ENCODE data around the gene EFNB2. TPM values are rescaled to one million over a fixed set of nuclear protein-coding genes. Genes with fewer than 3 reads are reported as not detected.

EFNB2 gene
- total RNA-seq, 2 donors from 2014 or later: 27.2 to 45.2 TPM

- no peak overlapping the region for H3K4me3 ChIP-seq
- no peak overlapping the region for H3K27ac ChIP-seq
- DNase-seq (ENCODE audit: low spot score): no peak
- peaks cover 31 to 58% of the 10 kb centered on the region in 2 donors for H3K4me1 ChIP-seq (ENCODE audit: control insufficient read depth in 1 of 2, low read depth in 2 of 2)
- no peaks in the 10 kb centered on the region for H3K27me3 ChIP-seq (replicated peaks; ENCODE audit: insufficient read depth)
- TF ChIP-seq, protein P1, sequence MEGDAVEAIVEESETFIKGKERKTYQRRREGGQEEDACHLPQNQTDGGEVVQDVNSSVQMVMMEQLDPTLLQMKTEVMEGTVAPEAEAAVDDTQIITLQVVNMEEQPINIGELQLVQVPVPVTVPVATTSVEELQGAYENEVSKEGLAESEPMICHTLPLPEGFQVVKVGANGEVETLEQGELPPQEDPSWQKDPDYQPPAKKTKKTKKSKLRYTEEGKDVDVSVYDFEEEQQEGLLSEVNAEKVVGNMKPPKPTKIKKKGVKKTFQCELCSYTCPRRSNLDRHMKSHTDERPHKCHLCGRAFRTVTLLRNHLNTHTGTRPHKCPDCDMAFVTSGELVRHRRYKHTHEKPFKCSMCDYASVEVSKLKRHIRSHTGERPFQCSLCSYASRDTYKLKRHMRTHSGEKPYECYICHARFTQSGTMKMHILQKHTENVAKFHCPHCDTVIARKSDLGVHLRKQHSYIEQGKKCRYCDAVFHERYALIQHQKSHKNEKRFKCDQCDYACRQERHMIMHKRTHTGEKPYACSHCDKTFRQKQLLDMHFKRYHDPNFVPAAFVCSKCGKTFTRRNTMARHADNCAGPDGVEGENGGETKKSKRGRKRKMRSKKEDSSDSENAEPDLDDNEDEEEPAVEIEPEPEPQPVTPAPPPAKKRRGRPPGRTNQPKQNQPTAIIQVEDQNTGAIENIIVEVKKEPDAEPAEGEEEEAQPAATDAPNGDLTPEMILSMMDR (IDR thresholded peaks at IDR 0.05): no peak
- H3K36me3 ChIP-seq: peaks cover 33% of the 10 kb centered on the region
- no peak for ATAC-seq (ENCODE audit: insufficient number of reproducible peaks, low FRiP score, low read depth)
- no peaks in the 10 kb centered on the region for H3K9me3 ChIP-seq
These were observed 23.1 kb upstream of the EFNB2 start for GRCh38 chr13:106558527-106558926.

- H3K27ac ChIP-seq: no peak overlapping the region
- ATAC-seq (ENCODE audit: insufficient number of reproducible peaks, low FRiP score, low read depth) (no peak), DNase-seq (ENCODE audit: low spot score) (no peak)
- peaks cover 35% of the 10 kb centered on the region for H3K36me3 ChIP-seq
- H3K27me3 ChIP-seq (replicated peaks; ENCODE audit: insufficient read depth): no peaks in the 10 kb centered on the region
- TF ChIP-seq, protein P1 (IDR thresholded peaks at IDR 0.05): no peak
- H3K4me1 ChIP-seq (ENCODE audit: control insufficient read depth in 1 of 2, low read depth in 2 of 2): peaks cover 20 to 50% of the 10 kb centered on the region in 2 donors
- H3K9me3 ChIP-seq: no peaks in the 10 kb centered on the region
- no peak overlapping the region for H3K4me3 ChIP-seq
These were observed 20.3 kb upstream of the EFNB2 start for GRCh38 chr13:106555631-106556328.

DNA sequence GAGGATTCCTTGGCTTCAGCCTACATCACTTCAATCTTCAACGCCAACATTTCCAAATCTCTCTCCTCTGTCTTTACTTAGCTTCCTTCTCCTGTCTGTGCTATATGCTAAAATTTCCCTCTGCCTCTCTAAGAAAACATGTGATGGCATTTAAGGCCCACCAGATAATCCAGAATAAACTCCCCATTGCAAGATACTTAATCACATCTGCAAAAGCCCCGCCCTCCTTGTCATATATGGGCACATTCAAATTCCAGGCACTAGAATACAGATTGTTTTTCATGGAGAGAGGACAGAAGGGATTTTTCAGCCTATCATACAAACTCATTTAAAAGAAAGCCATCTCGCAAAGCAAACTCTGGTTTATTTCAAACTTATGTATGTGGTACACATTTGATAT is 16.3 kb upstream of the EFNB2 start:
- DNase-seq (ENCODE audit: low spot score) (no peak), ATAC-seq (ENCODE audit: insufficient number of reproducible peaks, low FRiP score, low read depth) (no peak)
- peaks cover 30% of the 10 kb centered on the region for H3K36me3 ChIP-seq
- H3K27me3 ChIP-seq (replicated peaks; ENCODE audit: insufficient read depth): no peaks in the 10 kb centered on the region
- TF ChIP-seq, protein P1 (IDR thresholded peaks at IDR 0.05): no peak
- no peaks in the 10 kb centered on the region for H3K9me3 ChIP-seq
- peaks cover 14 to 43% of the 10 kb centered on the region in 2 donors for H3K4me1 ChIP-seq (ENCODE audit: control insufficient read depth in 1 of 2, low read depth in 2 of 2)
- no peak overlapping the region for H3K4me3 ChIP-seq
- no peak overlapping the region for H3K27ac ChIP-seq

GRCh38 chr13:106551350-106551749 is 15.9 kb upstream of the EFNB2 start:
- no peak for ATAC-seq (ENCODE audit: insufficient number of reproducible peaks, low FRiP score, low read depth)
- TF ChIP-seq, protein P1 (IDR thresholded peaks at IDR 0.05): no peak

GRCh38 chr13:106550570-106551135 is 15.2 kb upstream of the EFNB2 start:
- DNase-seq (ENCODE audit: low spot score): no peak
- ATAC-seq (ENCODE audit: insufficient number of reproducible peaks, low FRiP score, low read depth): no peak
- no peaks in the 10 kb centered on the region for H3K9me3 ChIP-seq
- no peaks in the 10 kb centered on the region for H3K27me3 ChIP-seq (replicated peaks; ENCODE audit: insufficient read depth)
- peaks cover 14 to 32% of the 10 kb centered on the region in 2 donors for H3K4me1 ChIP-seq (ENCODE audit: control insufficient read depth in 1 of 2, low read depth in 2 of 2)
- peaks cover 20% of the 10 kb centered on the region for H3K36me3 ChIP-seq
- peak overlapping the region in 1 of 2 donors; percentile 40 for H3K27ac ChIP-seq
- no peak overlapping the region for H3K4me3 ChIP-seq
- TF ChIP-seq, protein P1 (IDR thresholded peaks at IDR 0.05): no peak

More at GRCh38 chr13:106551350-106551749, 15.9 kb upstream of the EFNB2 start:
- H3K9me3 ChIP-seq: no peaks in the 10 kb centered on the region
- H3K4me3 ChIP-seq: no peak overlapping the region
- DNase-seq (ENCODE audit: low spot score): no peak
- peak overlapping the region in 1 of 2 donors; percentile 40 for H3K27ac ChIP-seq
- H3K4me1 ChIP-seq (ENCODE audit: control insufficient read depth in 1 of 2, low read depth in 2 of 2): peaks cover 14 to 39% of the 10 kb centered on the region in 2 donors
- peaks cover 26% of the 10 kb centered on the region for H3K36me3 ChIP-seq
- no peaks in the 10 kb centered on the region for H3K27me3 ChIP-seq (replicated peaks; ENCODE audit: insufficient read depth)

Data from thoracic aorta (tissue), 2 donors.